LNCaP clone FGC (cell line): ENCODE data around the gene SRRM2.

Source experiments
- DNase-seq: peaks from one replicate; pipeline ENCODE4 v3.0.0-alpha.2; 2011; ENCODE audit warnings: low read depth
- H3K4me3 ChIP-seq: 2 replicates; pipeline ENCODE4 v1.5.1; 2011; ENCODE audit warnings: mild to moderate bottlenecking, low read depth, low read length, control low read depth
- TF ChIP-seq, protein P1 (sequence below): IDR thresholded peaks from 2 replicates; pipeline ENCODE4 v1.5.1; 2012; ENCODE audit warnings: mild to moderate bottlenecking; ENCODE audit not compliant: control insufficient read depth, insufficient read depth; ENCODE audit errors: extremely low read depth

Gene SRRM2

GRCh38 chr16:2776500-2777139 lies 24.2 kb downstream of the SRRM2 start:
- TF ChIP-seq, protein P1, sequence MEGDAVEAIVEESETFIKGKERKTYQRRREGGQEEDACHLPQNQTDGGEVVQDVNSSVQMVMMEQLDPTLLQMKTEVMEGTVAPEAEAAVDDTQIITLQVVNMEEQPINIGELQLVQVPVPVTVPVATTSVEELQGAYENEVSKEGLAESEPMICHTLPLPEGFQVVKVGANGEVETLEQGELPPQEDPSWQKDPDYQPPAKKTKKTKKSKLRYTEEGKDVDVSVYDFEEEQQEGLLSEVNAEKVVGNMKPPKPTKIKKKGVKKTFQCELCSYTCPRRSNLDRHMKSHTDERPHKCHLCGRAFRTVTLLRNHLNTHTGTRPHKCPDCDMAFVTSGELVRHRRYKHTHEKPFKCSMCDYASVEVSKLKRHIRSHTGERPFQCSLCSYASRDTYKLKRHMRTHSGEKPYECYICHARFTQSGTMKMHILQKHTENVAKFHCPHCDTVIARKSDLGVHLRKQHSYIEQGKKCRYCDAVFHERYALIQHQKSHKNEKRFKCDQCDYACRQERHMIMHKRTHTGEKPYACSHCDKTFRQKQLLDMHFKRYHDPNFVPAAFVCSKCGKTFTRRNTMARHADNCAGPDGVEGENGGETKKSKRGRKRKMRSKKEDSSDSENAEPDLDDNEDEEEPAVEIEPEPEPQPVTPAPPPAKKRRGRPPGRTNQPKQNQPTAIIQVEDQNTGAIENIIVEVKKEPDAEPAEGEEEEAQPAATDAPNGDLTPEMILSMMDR: no peak
- H3K4me3 ChIP-seq: peak overlapping the region; percentile 75
- DNase-seq: no peak

DNA sequence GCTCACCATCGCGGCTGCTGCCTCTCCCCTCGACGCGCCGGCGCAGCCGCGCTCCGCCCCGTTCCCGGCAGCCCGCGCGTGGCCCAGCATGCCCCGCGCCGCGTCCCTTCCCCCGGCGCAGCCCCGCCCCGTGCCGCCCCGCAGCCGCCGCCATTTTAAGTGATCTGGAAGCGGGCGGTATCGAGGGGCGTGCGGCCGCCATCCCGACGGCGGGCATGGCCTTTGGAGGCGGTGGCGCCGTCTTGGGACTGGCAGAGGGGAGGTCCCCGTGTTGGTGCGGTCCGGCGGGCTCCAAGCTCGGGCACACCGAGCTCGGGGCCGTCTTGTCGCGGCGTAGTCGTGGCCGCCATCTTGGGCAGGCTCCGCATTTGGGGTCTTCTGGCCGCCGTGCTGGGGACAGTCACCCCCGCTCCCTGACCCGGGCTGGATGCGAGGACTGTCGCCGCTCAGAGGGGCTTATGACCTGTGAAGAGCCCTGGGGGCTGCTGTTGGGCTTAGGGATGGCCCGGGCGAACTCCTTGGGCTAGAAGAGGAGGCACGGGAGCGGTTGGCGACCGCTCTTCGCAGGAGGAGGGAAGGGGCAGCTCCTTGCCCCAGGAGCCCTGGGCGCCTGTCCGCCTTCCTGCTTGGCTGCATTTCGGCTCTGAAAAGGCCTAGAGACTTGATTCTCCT lies 24.9 kb downstream of the SRRM2 start, which contains the start of gene ELOB:
Gene ELOB (minus strand): TSS at position 50 of the 672 bp plus-strand sequence. CDS start 41 bp downstream, at position 9.
- TF ChIP-seq, protein P1: no peak
- DNase-seq: peak; percentile 21
- H3K4me3 ChIP-seq: peak within 1 kb of the TSS; percentile 91

DNA sequence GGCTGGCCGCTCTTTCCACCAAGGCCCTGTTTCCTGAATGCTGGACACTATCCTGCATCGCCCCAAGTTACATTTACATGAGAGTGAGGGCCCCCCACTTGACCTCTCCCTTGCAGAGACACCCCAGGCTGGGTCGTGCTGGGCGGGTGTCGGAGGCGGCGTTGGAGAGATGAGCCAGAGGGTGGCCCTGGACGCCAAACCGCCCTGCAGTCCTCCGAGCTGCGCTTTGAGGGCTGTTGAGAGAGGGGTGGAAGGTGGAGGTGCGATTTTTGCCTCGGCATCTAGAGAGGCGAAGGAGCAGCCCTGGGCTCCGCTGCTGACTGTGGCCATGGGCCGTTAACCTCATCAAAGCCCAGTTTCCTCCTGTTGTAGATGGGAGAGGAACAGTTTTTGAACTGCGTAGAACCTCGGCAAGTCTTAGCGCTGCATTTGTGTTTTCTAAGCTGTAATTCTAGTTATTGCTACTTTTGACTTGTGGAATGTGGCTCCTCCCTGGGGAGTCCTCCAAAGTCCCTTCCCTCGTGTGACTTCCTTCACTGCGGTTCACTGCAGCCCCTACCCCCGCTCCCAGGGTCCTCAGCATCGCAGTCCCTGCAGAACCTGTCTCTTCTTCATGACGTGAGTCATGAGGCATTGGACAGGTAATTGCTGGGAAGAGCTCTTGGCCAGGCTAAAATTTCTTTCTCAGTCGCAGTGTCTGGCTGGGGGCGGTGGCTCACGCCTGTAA lies 25.6 kb downstream of the SRRM2 start:
- TF ChIP-seq, protein P1: no peak
- H3K4me3 ChIP-seq: peak overlapping the region; percentile 91
- no peak for DNase-seq

- no peak for DNase-seq
- H3K4me3 ChIP-seq: peak overlapping the region; percentile 91
- TF ChIP-seq, protein P1: no peak
These were observed 26.2 kb downstream of the SRRM2 start for GRCh38 chr16:2778630-2778958.

DNA sequence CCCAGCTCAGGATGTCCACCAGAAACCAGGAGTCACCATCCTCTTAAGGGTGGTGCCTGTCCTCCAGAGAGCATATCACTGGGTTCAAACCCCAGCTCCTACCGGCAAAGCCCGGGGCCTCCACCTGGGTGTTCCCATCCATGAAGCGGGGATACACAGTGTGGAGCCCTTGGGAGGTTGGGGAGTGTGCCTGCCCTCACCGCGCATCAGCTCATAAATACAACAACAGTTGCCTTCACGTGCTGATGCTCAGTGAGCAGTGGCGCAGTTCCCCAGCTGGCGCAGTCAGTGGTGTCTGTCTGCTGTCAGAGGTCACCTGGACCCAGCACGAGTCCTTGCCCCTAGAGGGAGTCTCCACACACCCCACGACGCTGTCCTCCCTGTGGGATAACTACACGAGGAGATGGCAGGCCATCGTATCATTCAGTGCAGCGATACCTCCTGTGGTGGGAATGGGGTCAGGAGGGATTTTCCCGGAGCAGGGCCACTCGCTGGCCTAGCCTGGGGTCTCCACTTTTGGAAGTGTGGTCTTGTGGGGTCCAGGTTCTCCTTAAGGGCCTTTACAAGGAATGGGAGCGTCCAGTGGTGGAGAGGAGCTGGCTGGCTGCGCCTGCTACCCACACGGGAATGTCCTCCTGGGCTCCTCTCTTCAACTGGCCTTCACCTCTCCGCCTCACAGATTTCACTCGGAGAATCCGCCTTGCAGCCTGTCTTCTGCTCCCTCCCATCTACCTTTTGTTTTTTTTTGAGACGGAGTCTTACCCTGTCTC lies 26.9 kb downstream of the SRRM2 start:
- TF ChIP-seq, protein P1: no peak
- no peak for DNase-seq
- no peak overlapping the region for H3K4me3 ChIP-seq

DNA sequence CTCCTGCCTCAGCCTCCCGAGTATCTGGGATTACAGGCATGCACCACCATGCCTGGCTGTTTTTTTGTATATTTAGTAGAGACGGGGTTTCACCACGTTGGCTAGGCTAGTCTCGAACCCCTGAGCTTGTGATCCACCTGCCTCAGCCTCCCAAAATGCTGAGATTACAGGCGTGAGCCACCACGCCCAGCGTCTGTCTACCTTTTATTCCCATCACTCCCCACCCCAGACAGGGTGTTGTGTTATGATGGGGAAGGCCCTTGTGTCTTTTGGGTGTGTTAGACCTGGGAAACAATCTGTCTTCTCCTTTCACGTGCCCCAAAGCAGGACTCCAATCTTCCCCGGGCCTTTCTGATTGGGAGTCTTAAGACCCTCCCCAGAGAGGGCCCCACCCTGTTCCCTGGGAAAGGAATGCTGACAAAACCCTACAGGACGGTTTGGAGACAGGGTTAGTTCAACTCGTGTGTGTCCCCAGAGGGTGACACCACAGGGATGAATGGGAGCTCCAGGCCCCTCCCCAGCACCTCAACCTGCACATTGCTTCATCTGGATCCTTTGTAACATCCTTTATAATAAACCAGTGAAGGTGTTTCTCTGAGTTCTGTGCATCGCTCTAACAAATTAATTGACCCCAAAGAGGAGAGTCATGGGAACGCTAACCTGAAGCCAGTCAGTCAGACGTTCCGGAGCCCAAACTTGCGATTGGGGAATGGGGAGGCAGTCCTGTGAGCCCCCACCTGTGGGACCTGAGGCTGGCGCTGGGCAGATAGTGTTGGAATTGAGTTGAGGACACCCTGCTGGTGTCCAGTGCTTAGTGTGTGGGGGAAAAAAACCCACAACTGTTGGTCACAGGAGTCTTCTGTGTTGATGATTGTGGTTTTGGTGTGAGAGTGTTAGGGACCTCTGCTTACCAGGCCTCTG lies 27.8 kb downstream of the SRRM2 start:
- TF ChIP-seq, protein P1: no peak
- no peak for DNase-seq
- no peak overlapping the region for H3K4me3 ChIP-seq
